Gastroesophageal sphincter (tissue), 4 donors: Measurements from ENCODE around the gene IPO4. TPM values are rescaled to one million over a fixed set of nuclear protein-coding genes. Genes with fewer than 3 reads are reported as not detected.

Experiments
- ATAC-seq: fragments of 150-250 bp; one replicate; pipeline ENCODE4 v1.9.1; 2016; ENCODE audit warnings: mild to moderate bottlenecking, moderate library complexity
- H3K27ac ChIP-seq, 4 donors: fragments of 200-600 bp; sonication (generic) in 3 of 4; 1 replicate in 3 of 4; 2 replicates in 1 of 4; pipeline ENCODE4 v1.5.1; 2016 to 2019
- H3K27me3 ChIP-seq: fragments of 200-600 bp; sonication (generic); one replicate; pipeline ENCODE4 v1.5.1; 2019
- H3K36me3 ChIP-seq, 2 donors: fragments of 200-600 bp; sonication (generic); one replicate each; pipeline ENCODE4 v1.5.1; 2019; ENCODE audit warnings: control low read depth in 1 of 2
- H3K4me1 ChIP-seq, 3 donors: fragments of 200-600 bp; sonication (generic); 1 replicate in 2 of 3; 2 replicates in 1 of 3; pipeline ENCODE4 v1.5.1; 2016 to 2019; ENCODE audit warnings: control low read depth in 2 of 3
- H3K4me3 ChIP-seq, 2 donors: fragments of 200-600 bp; sonication (generic); one replicate each; pipeline ENCODE4 v1.5.1; 2019; ENCODE audit warnings: mild to moderate bottlenecking in 1 of 2, moderate library complexity in 1 of 2
- H3K9me3 ChIP-seq, 3 donors: fragments of 200-600 bp; sonication (generic); one replicate each; pipeline ENCODE4 v1.5.1; 2017 to 2019; ENCODE audit warnings: control low read depth in 2 of 3
- EP300 ChIP-seq: sonication (generic); formaldehyde crosslinking; IDR thresholded peaks from one replicate; pipeline ENCODE4 v1.6.1; 2017; ENCODE audit warnings: antibody characterized with exemption, mild to moderate bottlenecking
- POLR2A ChIP-seq, 2 donors: fragments of 450-650 bp; IDR thresholded peaks; one replicate each; pipeline ENCODE4 v1.6.1; 2017; ENCODE audit warnings: antibody characterized with exemption in 2 of 2, mild to moderate bottlenecking in 2 of 2, moderate library complexity in 1 of 2
- POLR2AphosphoS5 ChIP-seq: sonication (generic); formaldehyde crosslinking; IDR thresholded peaks from one replicate; pipeline ENCODE4 v1.6.1; 2017; ENCODE audit warnings: antibody characterized with exemption
- WGBS, 2 donors: methylation state at CpG; one replicate each; pipeline ENCODE4 v1.1.5; 2018; ENCODE audit warnings: low coverage in 1 of 2; 5-methylcytosine and 5-hydroxymethylcytosine counted together
- total RNA-seq, 4 donors: library from RNA; depleted of rRNA; stranded (reverse); fragments of >200 nt; gene quantifications; one replicate each; pipeline ENCODE4 v1.1.0, GENCODE V29; 2016
- TF ChIP-seq, protein P1 (sequence below), 4 experiments: fragments of 200-600 bp in 2 of 4; fragments of 450-650 bp in 2 of 4; sonication (generic) in 1 of 4; IDR thresholded peaks; one replicate each; pipeline ENCODE4 v1.5.1; 2017 to 2019; ENCODE audit warnings: antibody characterized with exemption in 4 of 4, mild to moderate bottlenecking in 2 of 4, moderate library complexity in 2 of 4

The IPO4 gene
- total RNA-seq, 4 donors from 2014 or later: 16.8 to 31.6 (median 27.0) TPM

DNA sequence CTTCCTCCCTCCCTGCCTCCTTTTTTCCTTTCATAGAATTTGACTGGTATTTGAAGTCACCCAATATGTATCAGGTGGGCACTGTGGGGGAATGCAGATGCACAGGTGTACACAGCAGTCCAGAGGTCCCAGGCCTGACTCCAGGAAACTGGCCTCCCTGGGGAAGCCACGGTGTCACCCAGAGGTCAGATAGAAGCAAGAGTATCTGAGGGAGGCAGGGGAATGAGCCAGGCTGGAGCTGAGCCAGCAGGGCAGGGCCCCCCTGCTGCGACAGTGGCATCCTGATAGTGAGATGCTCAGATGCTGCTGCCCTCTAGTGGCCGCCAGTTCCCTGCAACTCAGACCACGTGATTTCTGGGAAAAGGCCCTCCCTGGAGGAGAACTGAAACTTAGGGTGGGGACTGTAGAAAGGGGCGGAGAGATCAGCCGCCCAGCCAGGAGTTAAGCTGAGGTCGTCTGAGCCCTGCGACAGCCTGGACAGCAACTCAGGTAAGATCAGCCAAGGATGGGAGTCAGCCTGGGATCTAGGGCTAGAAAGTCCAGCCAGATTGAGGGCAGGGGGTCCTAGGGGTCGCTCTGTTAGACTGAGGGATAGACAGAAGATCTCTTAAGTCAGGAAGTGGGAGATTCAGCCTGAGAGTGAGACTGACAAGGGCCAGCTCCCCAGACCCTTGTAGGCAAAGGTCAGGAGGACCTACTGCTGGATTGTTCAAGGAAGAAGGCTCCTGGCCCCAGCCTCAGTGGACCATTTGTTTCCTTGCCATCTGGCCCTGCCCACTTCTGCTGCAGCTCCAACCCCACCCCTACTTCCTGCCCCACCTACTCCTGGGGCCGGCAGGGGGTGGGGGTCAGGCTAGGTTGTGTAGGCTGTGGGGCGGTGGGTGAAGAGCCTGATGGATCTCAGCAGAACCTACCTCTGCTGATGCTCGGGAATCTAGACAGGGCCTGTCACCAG is 27.5 kb downstream of the IPO4 start, which contains the start of gene IRF9:
Gene IRF9 (plus strand): TSS at position 416 of the 955 bp plus-strand sequence. CDS start 880 bp downstream, outside the sequence.
- H3K4me3 ChIP-seq: peak within 1 kb of the TSS; percentile 67 to 71
- H3K27me3 ChIP-seq: no peaks in the 10 kb centered on the region
- peaks cover 0 to 50% (median 24%) of the 10 kb centered on the region in 3 donors for H3K4me1 ChIP-seq
- H3K36me3 ChIP-seq: peaks cover 0 to 76% of the 10 kb centered on the region in 2 donors
- peak; percentile 94 for ATAC-seq
- WGBS, 2 donors: 2 to 20% methylated on average over 1 to 7 of the region's 12 CpGs
- no peaks in the 10 kb centered on the region for H3K9me3 ChIP-seq
- H3K27ac ChIP-seq: peak within 1 kb of the TSS; percentile 81 to 92 (median 91)
- TF ChIP-seq POLR2AphosphoS5 (peak; percentile 97), POLR2A (IDR thresholded peaks at IDR 0.05) (peak; percentile 32 to 40), EP300 (no peak)
- TF ChIP-seq, protein P1, sequence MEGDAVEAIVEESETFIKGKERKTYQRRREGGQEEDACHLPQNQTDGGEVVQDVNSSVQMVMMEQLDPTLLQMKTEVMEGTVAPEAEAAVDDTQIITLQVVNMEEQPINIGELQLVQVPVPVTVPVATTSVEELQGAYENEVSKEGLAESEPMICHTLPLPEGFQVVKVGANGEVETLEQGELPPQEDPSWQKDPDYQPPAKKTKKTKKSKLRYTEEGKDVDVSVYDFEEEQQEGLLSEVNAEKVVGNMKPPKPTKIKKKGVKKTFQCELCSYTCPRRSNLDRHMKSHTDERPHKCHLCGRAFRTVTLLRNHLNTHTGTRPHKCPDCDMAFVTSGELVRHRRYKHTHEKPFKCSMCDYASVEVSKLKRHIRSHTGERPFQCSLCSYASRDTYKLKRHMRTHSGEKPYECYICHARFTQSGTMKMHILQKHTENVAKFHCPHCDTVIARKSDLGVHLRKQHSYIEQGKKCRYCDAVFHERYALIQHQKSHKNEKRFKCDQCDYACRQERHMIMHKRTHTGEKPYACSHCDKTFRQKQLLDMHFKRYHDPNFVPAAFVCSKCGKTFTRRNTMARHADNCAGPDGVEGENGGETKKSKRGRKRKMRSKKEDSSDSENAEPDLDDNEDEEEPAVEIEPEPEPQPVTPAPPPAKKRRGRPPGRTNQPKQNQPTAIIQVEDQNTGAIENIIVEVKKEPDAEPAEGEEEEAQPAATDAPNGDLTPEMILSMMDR (IDR thresholded peaks at IDR 0.05): peak in 3 of 4 experiments; percentile 92 to 99 (median 97)

DNA sequence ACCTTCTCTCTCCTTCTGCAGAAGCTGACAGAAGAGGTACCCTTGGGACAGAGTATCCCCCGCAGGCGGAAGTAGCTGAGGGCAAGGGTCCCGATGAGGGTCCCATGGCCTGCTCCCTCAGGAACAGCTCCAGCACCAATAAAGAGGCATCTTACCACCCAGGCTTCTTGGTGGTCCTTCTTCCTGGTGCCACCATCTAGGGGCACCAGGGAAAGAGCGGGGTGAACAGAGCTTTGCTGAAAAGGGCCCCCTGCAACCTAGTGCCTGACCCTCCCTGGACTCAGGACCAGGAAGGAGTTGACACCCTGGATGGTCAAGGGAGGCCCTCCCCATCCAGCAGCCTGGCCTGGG is 28.1 kb downstream of the IPO4 start:
- peaks cover 0 to 76% of the 10 kb centered on the region in 2 donors for H3K36me3 ChIP-seq
- TF ChIP-seq POLR2AphosphoS5 (no peak), EP300 (no peak), POLR2A (IDR thresholded peaks at IDR 0.05) (no peak)
- TF ChIP-seq, protein P1 (IDR thresholded peaks at IDR 0.05): no peak
- peak overlapping the region; percentile 13 to 92 (median 91) for H3K27ac ChIP-seq
- H3K27me3 ChIP-seq: no peaks in the 10 kb centered on the region
- peaks cover 0 to 50% (median 24%) of the 10 kb centered on the region in 3 donors for H3K4me1 ChIP-seq
- no peak for ATAC-seq
- 100% methylated on average over 1 of the region's 4 CpGs; no CpG with 5 or more reads in 1 of the 2 donors for WGBS, 2 donors
- no peak overlapping the region for H3K4me3 ChIP-seq
- H3K9me3 ChIP-seq: no peaks in the 10 kb centered on the region

DNA sequence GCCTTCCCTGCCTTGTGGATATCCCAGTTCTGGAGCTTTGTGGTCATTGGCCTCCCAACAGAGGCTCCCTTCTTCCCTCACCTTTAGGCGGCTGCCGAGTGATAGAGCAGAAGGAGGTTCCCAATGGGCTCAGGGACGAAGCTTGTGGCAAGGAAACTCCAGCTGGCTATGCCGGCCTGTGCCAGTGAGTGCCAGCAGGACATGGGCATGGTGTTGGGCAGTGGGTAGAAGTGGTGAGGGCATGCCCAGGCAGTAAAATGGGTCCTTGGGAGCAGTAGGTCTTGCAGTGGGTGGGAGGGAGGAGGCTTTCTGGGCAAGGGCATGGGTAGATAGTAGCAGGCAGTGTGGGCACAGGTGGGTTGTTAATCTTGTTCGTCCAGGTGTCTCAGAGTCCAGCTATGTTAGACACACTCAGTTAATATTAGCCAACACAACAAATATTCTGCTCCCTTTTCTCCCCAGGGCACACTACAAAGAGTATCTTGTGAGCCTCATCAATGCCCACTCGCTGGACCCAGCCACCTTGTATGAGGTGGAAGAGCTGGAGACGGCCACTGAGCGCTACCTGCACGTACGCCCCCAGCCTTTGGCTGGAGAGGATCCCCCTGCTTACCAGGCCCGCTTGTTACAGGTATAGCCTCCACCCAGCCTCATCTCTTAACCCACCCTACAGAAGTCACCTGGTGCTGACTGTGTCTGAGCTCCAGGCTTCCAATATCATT is 28.7 kb downstream of the IPO4 start:
- no peaks in the 10 kb centered on the region for H3K9me3 ChIP-seq
- peaks cover 0 to 76% of the 10 kb centered on the region in 2 donors for H3K36me3 ChIP-seq
- no peak overlapping the region for H3K4me3 ChIP-seq
- H3K27me3 ChIP-seq: no peaks in the 10 kb centered on the region
- H3K4me1 ChIP-seq: peaks cover 0 to 45% (median 24%) of the 10 kb centered on the region in 3 donors
- no peak for ATAC-seq
- TF ChIP-seq, protein P1 (IDR thresholded peaks at IDR 0.05): no peak
- TF ChIP-seq POLR2A (IDR thresholded peaks at IDR 0.05): no peak
- no peak for TF ChIP-seq EP300
- TF ChIP-seq POLR2AphosphoS5: no peak
- H3K27ac ChIP-seq: peak overlapping the region in 3 of 4 donors; percentile 91 to 92 (median 91)
- 60 to 80% methylated on average over 2 of the region's 11 CpGs for WGBS, 2 donors

DNA sequence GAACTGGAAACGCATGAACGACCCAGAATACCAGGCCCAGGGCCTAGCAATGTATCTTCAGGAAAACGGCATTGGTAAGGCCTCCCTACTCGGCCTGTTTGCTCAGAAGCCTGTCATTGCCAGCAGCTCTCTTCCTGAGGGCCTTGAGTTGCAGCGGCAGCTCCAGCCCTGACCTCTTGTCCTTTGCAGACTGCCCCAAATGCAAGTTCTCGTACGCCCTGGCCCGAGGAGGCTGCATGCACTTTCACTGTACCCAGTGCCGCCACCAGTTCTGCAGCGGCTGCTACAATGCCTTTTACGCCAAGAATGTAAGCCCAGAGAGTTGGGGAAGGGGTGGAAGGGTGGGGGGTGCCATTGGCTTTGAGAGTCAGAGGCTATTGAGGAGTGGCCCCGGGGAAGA is 31.3 kb downstream of the IPO4 start:
- Histone ChIP-seq H3K4me1 (peaks cover 0 to 19% (median 10%) of the 10 kb centered on the region in 3 donors), H3K27me3 (no peaks in the 10 kb centered on the region), H3K4me3 (no peak overlapping the region), H3K36me3 (peaks cover 0 to 79% of the 10 kb centered on the region in 2 donors), H3K27ac (no peak overlapping the region), H3K9me3 (no peaks in the 10 kb centered on the region)
- ATAC-seq: no peak
- WGBS, 2 donors: 100% methylated on average over 1 of the region's 12 CpGs; no CpG with 5 or more reads in 1 of the 2 donors
- TF ChIP-seq, protein P1 (IDR thresholded peaks at IDR 0.05): no peak
- TF ChIP-seq POLR2AphosphoS5: no peak
- no peak for TF ChIP-seq POLR2A (IDR thresholded peaks at IDR 0.05)
- TF ChIP-seq EP300: no peak
